ENCODE measurements around the gene LAMA4.

- TF ChIP-seq CTCF (IDR thresholded peaks at IDR 0.05) (no peak), POLR2A (IDR thresholded peaks at IDR 0.05) (no peak)
These were observed 27.0 kb downstream of the LAMA4 start for GRCh38 chr6:112227411-112227810.

Measured in uterus (tissue), 2 donors.